Calu3 (cell line): Measurements from ENCODE around the gene LOXL3. TPM values are rescaled to one million over a fixed set of nuclear protein-coding genes. Genes with fewer than 3 reads are reported as not detected.

Experiments
- BruUV-seq: library from RNA; stranded (reverse); fragments of 400-500 nt; replicated peaks from 2 replicates; lab custom pipeline; 2021; lab: Mats Ljungman, UMichigan
- CTCF ChIA-PET: fragments of 300-600 bp; sonication (Branson Sonifier 250); formaldehyde crosslinking; loops from one replicate; lab custom pipeline; 2022; ENCODE audit warnings: antibody characterized with exemption; lab: Charles Lee
- DNase-seq: peaks from one replicate; pipeline ENCODE4 v3.0.0; 2022
- H3K27ac Mint-ChIP-seq: one replicate; pipeline ENCODE4 v1.8.0; 2022; ENCODE audit warnings: mixed read lengths; ENCODE audit not compliant: unreplicated experiment
- H3K27me3 Mint-ChIP-seq: one replicate; pipeline ENCODE4 v1.8.0; 2022; ENCODE audit warnings: mixed read lengths; ENCODE audit not compliant: unreplicated experiment
- H3K36me3 Mint-ChIP-seq: one replicate; pipeline ENCODE4 v1.8.0; 2022; ENCODE audit warnings: mild to moderate bottlenecking, moderate library complexity, mixed read lengths; ENCODE audit not compliant: insufficient read depth, unreplicated experiment
- H3K4me1 Mint-ChIP-seq: one replicate; pipeline ENCODE4 v1.8.0; 2022; ENCODE audit warnings: mild to moderate bottlenecking, low read depth, mixed read lengths; ENCODE audit not compliant: unreplicated experiment
- H3K4me3 Mint-ChIP-seq: one replicate; pipeline ENCODE4 v1.8.0; 2022; ENCODE audit warnings: mild to moderate bottlenecking, low read depth, moderate library complexity, mixed read lengths; ENCODE audit not compliant: unreplicated experiment
- H3K9me3 Mint-ChIP-seq: one replicate; pipeline ENCODE4 v1.8.0; 2022; ENCODE audit warnings: low read depth, mixed read lengths; ENCODE audit not compliant: unreplicated experiment
- CTCF ChIP-seq: fragments of 200-600 bp; IDR thresholded peaks from one replicate; pipeline ENCODE4 v1.8.0; 2022; ENCODE audit warnings: antibody characterized with exemption; ENCODE audit not compliant: unreplicated experiment
- intact Hi-C: fragments of 100-400 bp; cut with micrococcal nuclease; formaldehyde crosslinking; loops from one replicate; pipeline ENCODE4 v1.10.0; 2022; ENCODE audit not compliant: unreplicated experiment
- total RNA-seq: library from RNA; stranded (reverse); gene quantifications from 2 replicates; pipeline ENCODE4 v1.2.3, GENCODE V29; 2022

The LOXL3 gene
- total RNA-seq, 1 experiment from 2014 or later = 1.2 TPM

- Mint-ChIP-seq H3K36me3 (peaks cover 43% of the 10 kb centered on the region), H3K4me3 (peak overlapping the region; percentile 95), H3K27me3 (no peaks in the 10 kb centered on the region), H3K4me1 (peaks cover 28% of the 10 kb centered on the region), H3K9me3 (no peaks in the 10 kb centered on the region), H3K27ac (peak overlapping the region; percentile 93)
- CTCF ChIA-PET = interaction anchor here (0.5 to 1.3 kb wide), 3 partner anchors 22 to 194 kb away, joined by 3 read pairs; no protein-coding TSS in a partner anchor
- TF ChIP-seq CTCF = no peak
- TSS peak; percentile 68 for BruUV-seq
- DNase-seq = no peak
- intact Hi-C loops = loop anchor here (2.0 kb wide), 1 partner anchor 22 kb away; the partner anchor contains the start of gene PCGF1
Measured at GRCh38 chr2:74528600-74529356, 25.0 kb downstream of the LOXL3 start.

GRCh38 chr2:74527741-74528140, 26.0 kb downstream of the LOXL3 start:
- Mint-ChIP-seq H3K4me1 (peaks cover 28% of the 10 kb centered on the region), H3K4me3 (peak overlapping the region; percentile 95), H3K27me3 (peaks cover under 1% of the 10 kb centered on the region), H3K27ac (no peak overlapping the region), H3K9me3 (no peaks in the 10 kb centered on the region), H3K36me3 (peaks cover 41% of the 10 kb centered on the region)
- intact Hi-C loops = loop anchor here (2.0 kb wide), 1 partner anchor 21 kb away; the partner anchor contains the start of gene PCGF1
- TF ChIP-seq CTCF = no peak
- no peak for DNase-seq
- CTCF ChIA-PET = no interaction called here
- no TSS peak for BruUV-seq

- peaks cover 20% of the 10 kb centered on the region for H3K4me1 Mint-ChIP-seq
- no peaks in the 10 kb centered on the region for H3K9me3 Mint-ChIP-seq
- TF ChIP-seq CTCF = no peak
- peaks cover 11% of the 10 kb centered on the region for H3K27me3 Mint-ChIP-seq
- intact Hi-C loops = no loop called here
- peaks cover 47% of the 10 kb centered on the region for H3K36me3 Mint-ChIP-seq
- no peak overlapping the region for H3K4me3 Mint-ChIP-seq
- no peak for DNase-seq
- BruUV-seq = no TSS peak
- no peak overlapping the region for H3K27ac Mint-ChIP-seq
- CTCF ChIA-PET = no interaction called here
Measured at GRCh38 chr2:74526649-74527230, 27.0 kb downstream of the LOXL3 start.

- no peaks in the 10 kb centered on the region for H3K9me3 Mint-ChIP-seq
- BruUV-seq = no TSS peak
- peaks cover 47% of the 10 kb centered on the region for H3K36me3 Mint-ChIP-seq
- intact Hi-C loops = no loop called here
- no peak for DNase-seq
- CTCF ChIA-PET = interaction anchor here (0.5 kb wide), 1 partner anchor 21 kb away, joined by 3 read pairs; no protein-coding TSS in a partner anchor
- no peak for TF ChIP-seq CTCF
- no peak within 1 kb of the TSS for H3K27ac Mint-ChIP-seq
- H3K4me1 Mint-ChIP-seq = peaks cover 17% of the 10 kb centered on the region
- H3K4me3 Mint-ChIP-seq = no peak within 1 kb of the TSS
- H3K27me3 Mint-ChIP-seq = peaks cover 18% of the 10 kb centered on the region
Measured at GRCh38 chr2:74525717-74526648, 27.8 kb downstream of the LOXL3 start, which contains the start of gene DQX1. Gene DQX1 (minus strand): TSS chr2:74526231. CDS start chr2:74525729, 502 bp downstream.
